Measurements from ENCODE around the gene ZFYVE19. TPM values are rescaled to one million over a fixed set of nuclear protein-coding genes. Genes with fewer than 3 reads are reported as not detected.

ZFYVE19 gene, protein sequence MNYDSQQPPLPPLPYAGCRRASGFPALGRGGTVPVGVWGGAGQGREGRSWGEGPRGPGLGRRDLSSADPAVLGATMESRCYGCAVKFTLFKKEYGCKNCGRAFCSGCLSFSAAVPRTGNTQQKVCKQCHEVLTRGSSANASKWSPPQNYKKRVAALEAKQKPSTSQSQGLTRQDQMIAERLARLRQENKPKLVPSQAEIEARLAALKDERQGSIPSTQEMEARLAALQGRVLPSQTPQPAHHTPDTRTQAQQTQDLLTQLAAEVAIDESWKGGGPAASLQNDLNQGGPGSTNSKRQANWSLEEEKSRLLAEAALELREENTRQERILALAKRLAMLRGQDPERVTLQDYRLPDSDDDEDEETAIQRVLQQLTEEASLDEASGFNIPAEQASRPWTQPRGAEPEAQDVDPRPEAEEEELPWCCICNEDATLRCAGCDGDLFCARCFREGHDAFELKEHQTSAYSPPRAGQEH
- total RNA-seq (ENCODE audit: low replicate concordance), result 13.2 and 13.9 TPM in 2 replicates

DNA sequence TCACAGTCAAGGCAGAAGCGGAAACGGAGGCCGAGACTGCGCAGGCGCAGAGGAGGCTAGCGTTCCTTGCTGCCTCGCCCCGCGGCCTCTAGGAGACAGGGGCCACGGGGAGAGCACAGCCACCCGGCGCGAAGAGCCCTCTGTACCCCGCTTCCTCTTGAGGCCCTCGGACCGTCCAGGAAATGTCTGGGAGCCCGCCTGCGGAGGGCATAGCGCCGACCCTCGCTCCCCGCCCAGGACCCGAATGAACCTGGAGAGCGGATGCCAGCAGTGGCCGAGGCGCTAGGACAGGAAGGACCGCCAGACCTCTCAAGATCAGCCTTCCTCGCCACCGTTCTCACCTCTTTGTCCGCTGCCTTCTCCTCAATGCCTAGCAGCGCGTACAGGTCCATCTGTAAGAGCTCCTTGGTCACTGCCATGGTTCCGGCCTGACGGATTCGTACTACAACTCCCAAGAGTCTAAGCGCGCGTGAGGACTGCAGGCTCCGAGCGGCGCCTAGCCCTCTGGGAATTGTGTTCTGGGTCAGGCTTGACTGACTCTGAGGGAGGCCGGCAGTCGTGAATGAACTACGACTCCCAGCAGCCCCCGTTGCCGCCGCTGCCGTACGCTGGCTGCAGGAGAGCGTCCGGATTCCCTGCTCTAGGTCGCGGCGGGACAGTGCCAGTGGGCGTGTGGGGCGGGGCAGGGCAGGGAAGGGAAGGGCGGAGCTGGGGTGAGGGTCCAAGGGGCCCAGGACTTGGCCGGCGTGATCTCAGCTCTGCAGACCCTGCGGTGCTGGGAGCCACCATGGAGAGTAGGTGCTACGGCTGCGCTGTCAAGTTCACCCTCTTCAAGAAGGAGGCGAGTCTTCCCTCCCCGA, at the start of gene ZFYVE19, which contains the start of gene DNAJC17:
Gene ZFYVE19 (plus strand): TSS at position 62 of the 860 bp plus-strand sequence. CDS start 501 bp downstream, at position 563.
Gene DNAJC17 (minus strand): TSS at position 446 of the 860 bp plus-strand sequence. CDS start 27 bp downstream, at position 419.

DNA sequence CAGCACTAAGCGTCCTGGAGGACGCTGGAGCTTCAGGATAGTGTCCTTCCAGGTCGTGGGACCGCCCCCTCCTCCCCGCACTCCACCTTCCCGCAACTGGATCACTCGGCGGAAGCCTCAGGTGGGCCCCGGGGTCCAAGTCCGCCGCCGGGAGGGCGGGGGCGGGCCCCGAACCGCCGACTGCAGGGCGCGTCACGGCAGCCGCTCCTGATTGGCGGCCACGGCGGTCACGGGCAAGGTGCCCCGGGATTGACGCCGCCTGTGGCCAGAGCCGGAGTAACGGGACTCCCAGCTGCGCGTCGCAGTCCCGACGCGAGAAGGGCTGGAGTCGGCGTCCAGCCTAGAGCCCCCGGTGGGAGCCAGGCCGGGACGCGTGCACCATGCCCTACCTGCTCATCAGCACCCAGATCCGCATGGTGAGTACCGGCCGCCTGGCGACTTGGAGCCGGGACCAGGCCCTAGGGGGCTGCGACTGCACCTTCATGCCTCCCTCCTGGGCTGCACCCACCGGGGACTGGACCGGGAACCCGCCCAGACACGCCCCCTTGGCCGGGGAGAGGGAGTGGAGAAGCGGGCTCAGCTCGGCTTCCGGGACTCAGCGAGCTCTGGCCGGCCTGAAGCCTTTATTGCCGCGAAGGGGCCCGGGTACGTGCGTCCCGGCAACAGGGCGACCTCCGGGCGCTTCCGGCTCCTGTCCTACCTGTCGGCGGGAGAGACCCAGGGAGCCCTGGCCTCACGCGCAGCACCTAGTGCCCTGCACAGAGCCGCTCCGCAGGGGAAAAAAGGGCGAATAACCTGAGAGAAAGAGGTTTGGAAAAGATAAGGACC, 42.9 kb upstream of the ZFYVE19 start, which contains the start of gene GCHFR:
Gene GCHFR (plus strand): TSS at position 268 of the 828 bp plus-strand sequence. CDS start 113 bp downstream, at position 381.

DNA sequence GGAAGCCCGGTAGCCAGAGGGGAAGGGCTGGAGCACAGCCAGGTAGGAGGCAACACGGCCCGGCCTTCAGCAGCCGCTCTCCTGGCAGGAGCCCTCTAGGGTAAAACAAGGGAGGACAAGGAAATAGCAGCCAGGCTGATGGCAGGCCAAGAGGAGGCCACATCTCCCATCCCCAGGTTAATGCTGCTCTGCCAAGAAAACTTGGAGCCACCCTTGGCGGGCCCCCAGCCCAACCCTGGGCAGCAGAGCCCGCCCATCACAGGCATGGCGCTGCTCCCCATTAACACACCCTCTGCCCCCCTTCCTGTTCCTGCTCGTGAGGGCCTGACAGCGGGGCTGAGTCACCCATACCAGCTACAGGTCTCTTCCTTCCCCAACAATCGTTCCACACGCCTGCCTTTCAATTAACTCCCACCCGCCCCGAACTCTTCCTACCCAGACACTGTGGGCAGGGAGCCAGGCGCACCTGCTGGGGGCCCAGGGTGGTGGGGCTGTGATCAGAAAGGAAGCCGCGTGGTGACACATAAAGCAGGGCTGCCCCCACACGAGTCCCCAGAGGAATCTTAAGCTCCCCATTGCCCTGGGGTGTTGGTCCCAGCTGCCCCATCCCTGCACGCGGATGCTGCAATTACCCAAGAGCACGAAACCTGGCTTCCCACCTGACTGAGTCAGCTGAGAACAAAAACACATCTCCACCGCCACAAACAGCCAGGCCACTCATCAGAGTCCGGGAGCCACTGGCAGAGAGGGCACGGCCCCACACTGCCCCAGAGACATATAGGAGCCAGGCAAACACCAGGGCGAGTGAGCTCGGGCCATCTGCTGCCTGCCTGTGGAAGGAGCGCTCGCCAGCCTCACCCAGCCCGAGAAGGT, 37.4 kb upstream of the ZFYVE19 start, which contains the start of gene C15orf62:
Gene C15orf62 (plus strand): TSS at position 707 of the 873 bp plus-strand sequence. CDS start 516 bp downstream, outside the sequence.

DNA sequence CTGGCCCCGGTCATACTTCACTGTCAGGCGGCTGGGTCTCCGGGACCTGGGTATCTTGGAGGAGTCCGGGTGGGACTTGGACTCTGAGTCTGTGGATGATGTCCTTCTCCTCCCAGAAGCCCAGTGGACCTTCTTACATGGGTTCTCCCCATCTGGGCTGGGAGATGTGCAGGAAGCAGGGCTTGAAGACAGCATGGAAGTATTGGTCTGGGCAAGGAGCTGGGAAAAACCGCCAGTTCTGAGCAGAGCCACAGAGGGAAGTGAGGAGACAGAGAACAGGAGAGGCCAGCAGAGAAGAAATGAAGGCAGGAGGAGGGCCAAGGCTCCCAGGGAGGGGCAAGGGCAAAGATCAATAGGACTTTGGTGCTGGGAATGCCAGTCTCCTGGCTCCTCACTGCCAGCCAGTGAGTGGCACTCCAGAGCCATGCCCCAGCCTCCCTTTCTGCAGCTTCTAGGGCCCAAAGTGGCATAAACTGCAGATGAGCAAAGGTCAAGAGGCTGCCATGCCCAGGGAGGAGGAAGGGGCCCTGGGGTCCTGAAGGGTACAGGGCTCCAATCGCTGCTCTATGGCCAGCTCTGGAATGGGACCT, 21.7 kb downstream of the ZFYVE19 start, which contains the start of gene PPP1R14D:
Gene PPP1R14D (minus strand): TSS at position 262 of the 590 bp plus-strand sequence. CDS start 67 bp downstream, at position 195.

DNA sequence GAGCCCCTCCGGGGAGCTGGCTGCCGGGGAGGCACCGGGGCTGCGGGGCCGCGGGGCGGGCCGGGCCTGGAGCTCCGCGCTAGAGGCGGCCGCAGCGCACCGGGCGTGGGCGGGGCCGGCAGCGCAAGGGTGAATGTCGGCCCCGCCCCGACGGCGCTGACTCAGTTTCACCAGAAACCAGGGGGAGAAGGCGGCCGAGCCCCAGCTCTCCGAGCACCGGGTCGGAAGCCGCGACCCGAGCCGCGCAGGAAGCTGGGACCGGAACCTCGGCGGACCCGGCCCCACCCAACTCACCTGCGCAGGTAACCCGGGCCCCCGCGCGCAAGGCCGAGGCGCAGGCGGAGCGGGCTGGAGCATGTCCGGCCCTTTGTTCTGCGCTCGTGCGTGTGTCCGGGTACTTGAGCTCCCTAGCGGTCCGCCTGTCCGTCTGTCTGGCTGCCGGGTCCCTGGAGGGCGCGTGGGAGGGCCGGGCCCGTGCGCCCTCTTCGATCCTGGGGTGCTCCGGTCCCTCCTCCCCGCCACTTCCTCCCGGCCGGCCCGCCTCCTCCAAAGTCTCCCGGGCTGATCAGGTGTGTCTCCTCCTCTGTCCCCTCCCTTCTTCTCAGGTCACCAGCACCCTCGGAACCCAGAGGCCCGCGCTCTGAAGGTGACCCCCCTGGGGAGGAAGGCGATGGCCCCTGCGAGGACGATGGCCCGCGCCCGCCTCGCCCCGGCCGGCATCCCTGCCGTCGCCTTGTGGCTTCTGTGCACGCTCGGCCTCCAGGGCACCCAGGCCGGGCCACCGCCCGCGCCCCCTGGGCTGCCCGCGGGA, 37.2 kb downstream of the ZFYVE19 start, which contains the start of gene SPINT1:
Gene SPINT1 (plus strand): TSS at position 164 of the 811 bp plus-strand sequence. CDS start 507 bp downstream, at position 671.

Other genes starting within 250 kb of the ZFYVE19 start
- 10.2 and 20.2 TPM in 2 replicates for gene CCDC32, start 242.0 kb upstream of the ZFYVE19 start, total RNA-seq (ENCODE audit: low replicate concordance)
- gene RPUSD2, start 237.8 kb upstream of the ZFYVE19 start, total RNA-seq (ENCODE audit: low replicate concordance), result 12.9 and 14.7 TPM in 2 replicates
- 0.12 and 3.8 TPM in 2 replicates for gene KNL1, start 212.8 kb upstream of the ZFYVE19 start, total RNA-seq (ENCODE audit: low replicate concordance)
- 0.70 and 3.2 TPM in 2 replicates for gene RAD51, start 111.9 kb upstream of the ZFYVE19 start, total RNA-seq (ENCODE audit: low replicate concordance)
- 16.7 and 20.5 TPM in 2 replicates for gene RMDN3, start 51.8 kb upstream of the ZFYVE19 start, total RNA-seq (ENCODE audit: low replicate concordance)
- gene GCHFR, start 43.0 kb upstream of the ZFYVE19 start, total RNA-seq (ENCODE audit: low replicate concordance), result 1.5 and 2.5 TPM in 2 replicates
- gene C15orf62, start 37.1 kb upstream of the ZFYVE19 start, total RNA-seq (ENCODE audit: low replicate concordance), result under 0.01 TPM in 1 of 2 replicates, not detected in the other
- gene DNAJC17, start 384 bp downstream of the ZFYVE19 start, total RNA-seq (ENCODE audit: low replicate concordance), result 15.6 and 30.9 TPM in 2 replicates
- gene PPP1R14D, start 21.6 kb downstream of the ZFYVE19 start, total RNA-seq (ENCODE audit: low replicate concordance), result not detected in 2 replicates
- gene SPINT1, start 37.0 kb downstream of the ZFYVE19 start, total RNA-seq (ENCODE audit: low replicate concordance), result 0.23 TPM in 1 of 2 replicates, not detected in the other
- gene RHOV, start 67.1 kb downstream of the ZFYVE19 start, total RNA-seq (ENCODE audit: low replicate concordance), result under 0.01 TPM in 1 of 2 replicates, not detected in the other
- gene VPS18, start 87.4 kb downstream of the ZFYVE19 start, total RNA-seq (ENCODE audit: low replicate concordance), result 36.3 and 54.9 TPM in 2 replicates
- gene DLL4, start 122.3 kb downstream of the ZFYVE19 start, total RNA-seq (ENCODE audit: low replicate concordance), result under 0.01 and 1.6 TPM in 2 replicates
- gene CHAC1, start 146.4 kb downstream of the ZFYVE19 start, total RNA-seq (ENCODE audit: low replicate concordance), result 5.7 and 31.8 TPM in 2 replicates